HEK293 (cell line): ENCODE results near the gene SCTR.

Experiments used
- CTCF ChIA-PET: fragments of 350-600 bp; formaldehyde crosslinking; extraction: SDS; loops from one replicate; lab custom pipeline; 2021; ENCODE audit warnings: antibody characterized with exemption; lab: Yijun Ruan, JAX
- POLR2A ChIA-PET: fragments of 300-600 bp; formaldehyde crosslinking; extraction: SDS; loops from one replicate; lab custom pipeline; 2020; ENCODE audit warnings: antibody characterized with exemption, inconsistent platforms; lab: Yijun Ruan, JAX
- H3K27ac ChIP-seq: fragments of 200-500 bp; sonication (Bioruptor generic); 2 replicates; pipeline ENCODE4 v1.5.1; 2014; ENCODE audit warnings: low read depth, low read length, control low read depth, inconsistent platforms; ENCODE audit errors: extremely low read depth
- H3K36me3 ChIP-seq, 2 experiments: fragments of 200-500 bp in 1 of 2; sonication (Bioruptor generic) in 1 of 2; 1 replicate in 1 of 2; 2 replicates in 1 of 2; pipeline ENCODE4 v1.5.1; 2014 to 2017; ENCODE audit warnings: inconsistent platforms in 2 of 2, low read length in 2 of 2; ENCODE audit not compliant: control insufficient read depth in 2 of 2, insufficient read depth in 1 of 2
- H3K4me1 ChIP-seq: fragments of 200-500 bp; sonication (Bioruptor generic); 2 replicates; pipeline ENCODE4 v1.5.1; 2014; ENCODE audit warnings: mild to moderate bottlenecking, low read length, inconsistent platforms; ENCODE audit not compliant: control insufficient read depth, insufficient read depth
- H3K4me3 ChIP-seq: 2 replicates; pipeline ENCODE4 v1.5.1; 2011; ENCODE audit warnings: low read depth, mild to moderate bottlenecking, control low read depth, low read length, moderate library complexity
- H3K9me3 ChIP-seq: fragments of 200-500 bp; sonication (Bioruptor generic); 2 replicates; pipeline ENCODE4 v1.5.1; 2014; ENCODE audit warnings: low read depth, low read length, inconsistent platforms; ENCODE audit not compliant: control insufficient read depth, insufficient read depth
- FEZF1 ChIP-seq: fragments of 450-650 bp; formaldehyde crosslinking; IDR thresholded peaks from 2 replicates; pipeline ENCODE4 v1.5.1; 2016; ENCODE audit warnings: missing biosample characterization, missing genetic modification characterization
- HOXC10 ChIP-seq: sonication (generic); formaldehyde crosslinking; IDR thresholded peaks from 2 replicates; pipeline ENCODE4 v1.8.1; 2023; ENCODE audit warnings: mild to moderate bottlenecking, missing genetic modification reagents
- IKZF3 ChIP-seq: fragments of 450-650 bp; IDR thresholded peaks from 2 replicates; pipeline ENCODE4 v1.5.0; 2018; ENCODE audit warnings: missing biosample characterization, mild to moderate bottlenecking, missing genetic modification characterization, moderate library complexity
- MZF1 ChIP-seq: fragments of 450-650 bp; formaldehyde crosslinking; IDR thresholded peaks from 2 replicates; pipeline ENCODE4 v1.5.1; 2017; ENCODE audit warnings: missing biosample characterization, missing genetic modification characterization, borderline replicate concordance
- RBAK ChIP-seq: fragments of 450-650 bp; formaldehyde crosslinking; IDR thresholded peaks from 2 replicates; pipeline ENCODE4 v1.5.1; 2016; ENCODE audit warnings: missing biosample characterization, missing genetic modification characterization
- SALL2 ChIP-seq: fragments of 450-650 bp; formaldehyde crosslinking; IDR thresholded peaks from 2 replicates; pipeline ENCODE4 v1.5.0; 2017; ENCODE audit warnings: missing biosample characterization, mild to moderate bottlenecking, missing genetic modification characterization, borderline replicate concordance
- SCRT2 ChIP-seq: fragments of 450-650 bp; formaldehyde crosslinking; IDR thresholded peaks from 2 replicates; pipeline ENCODE4 v1.5.1; 2016; ENCODE audit warnings: missing biosample characterization, missing genetic modification characterization
- SETDB1 ChIP-seq: IDR thresholded peaks from one replicate; pipeline ENCODE4 v1.6.1; 2017; ENCODE audit warnings: mild to moderate bottlenecking, low read length, moderate library complexity, mixed read lengths; ENCODE audit not compliant: insufficient read length
- SP7 ChIP-seq: fragments of 450-650 bp; formaldehyde crosslinking; IDR thresholded peaks from 2 replicates; pipeline ENCODE4 v1.5.1; 2016; ENCODE audit warnings: missing biosample characterization, missing genetic modification characterization
- TRIM28 ChIP-seq: IDR thresholded peaks from 2 replicates; pipeline ENCODE4 v1.6.1; 2011; ENCODE audit warnings: low read length, control low read depth, borderline replicate concordance
- ZBTB1 ChIP-seq: fragments of 450-650 bp; formaldehyde crosslinking; IDR thresholded peaks from 2 replicates; pipeline ENCODE4 v1.5.1; 2016; ENCODE audit warnings: missing biosample characterization, missing genetic modification characterization
- ZBTB6 ChIP-seq: fragments of 450-650 bp; formaldehyde crosslinking; IDR thresholded peaks from 2 replicates; pipeline ENCODE4 v1.5.1; 2017; ENCODE audit warnings: missing biosample characterization, missing genetic modification characterization
- ZIC2 ChIP-seq: fragments of 450-650 bp; formaldehyde crosslinking; IDR thresholded peaks from 2 replicates; pipeline ENCODE4 v1.5.1; 2016; ENCODE audit warnings: missing biosample characterization, missing genetic modification characterization
- ZNF138 ChIP-seq: fragments of 450-650 bp; formaldehyde crosslinking; IDR thresholded peaks from 2 replicates; pipeline ENCODE4 v1.5.1; 2016; ENCODE audit warnings: missing biosample characterization, missing genetic modification characterization, borderline replicate concordance
- ZNF18 ChIP-seq: fragments of 450-650 bp; formaldehyde crosslinking; IDR thresholded peaks from 2 replicates; pipeline ENCODE4 v1.5.1; 2016; ENCODE audit warnings: missing biosample characterization, missing genetic modification characterization
- ZNF214 ChIP-seq: fragments of 450-650 bp; formaldehyde crosslinking; IDR thresholded peaks from 2 replicates; pipeline ENCODE4 v1.5.1; 2017; ENCODE audit warnings: missing biosample characterization, mild to moderate bottlenecking, missing genetic modification characterization, borderline replicate concordance
- ZNF280C ChIP-seq: fragments of 450-650 bp; formaldehyde crosslinking; IDR thresholded peaks from 2 replicates; pipeline ENCODE4 v1.5.1; 2016; ENCODE audit warnings: missing biosample characterization, missing genetic modification characterization
- ZNF335 ChIP-seq: fragments of 450-650 bp; formaldehyde crosslinking; conservative IDR thresholded peaks from 2 replicates; pipeline ENCODE4 v1.5.1; 2016; ENCODE audit warnings: missing biosample characterization, missing genetic modification characterization
- ZNF354C ChIP-seq: fragments of 450-650 bp; formaldehyde crosslinking; IDR thresholded peaks from 2 replicates; pipeline ENCODE4 v1.5.1; 2016; ENCODE audit warnings: missing biosample characterization, missing genetic modification characterization, low read depth, borderline replicate concordance
- ZNF488 ChIP-seq: fragments of 450-650 bp; formaldehyde crosslinking; IDR thresholded peaks from 2 replicates; pipeline ENCODE4 v1.5.1; 2016; ENCODE audit warnings: missing biosample characterization, missing genetic modification characterization
- ZNF501 ChIP-seq: fragments of 450-650 bp; formaldehyde crosslinking; IDR thresholded peaks from 2 replicates; pipeline ENCODE4 v1.5.1; 2016; ENCODE audit warnings: missing biosample characterization, missing genetic modification characterization
- ZNF514 ChIP-seq: fragments of 450-650 bp; formaldehyde crosslinking; IDR thresholded peaks from 2 replicates; pipeline ENCODE4 v1.5.1; 2016; ENCODE audit warnings: missing biosample characterization, missing genetic modification characterization
- ZNF549 ChIP-seq: fragments of 450-650 bp; IDR thresholded peaks from 2 replicates; pipeline ENCODE4 v1.5.1; 2018; ENCODE audit warnings: missing biosample characterization, missing genetic modification characterization, mild to moderate bottlenecking, inconsistent platforms, moderate library complexity
- ZNF558 ChIP-seq: fragments of 450-650 bp; formaldehyde crosslinking; IDR thresholded peaks from 2 replicates; pipeline ENCODE4 v1.5.1; 2016; ENCODE audit warnings: missing biosample characterization, missing genetic modification characterization
- ZNF624 ChIP-seq: fragments of 450-650 bp; formaldehyde crosslinking; IDR thresholded peaks from 2 replicates; pipeline ENCODE4 v1.5.1; 2017; ENCODE audit warnings: missing biosample characterization, missing genetic modification characterization
- ZNF658 ChIP-seq: fragments of 450-650 bp; formaldehyde crosslinking; IDR thresholded peaks from 2 replicates; pipeline ENCODE4; 2016; ENCODE audit warnings: missing biosample characterization, missing genetic modification characterization
- ZSCAN30 ChIP-seq: fragments of 450-650 bp; IDR thresholded peaks from 2 replicates; pipeline ENCODE4 v1.5.1; 2018; ENCODE audit warnings: missing biosample characterization, mild to moderate bottlenecking, missing genetic modification characterization, moderate library complexity

SCTR gene

GRCh38 chr2:119531292-119531691, 7.0 kb upstream of the SCTR start:
- CTCF ChIA-PET, result interaction anchor here (0.6 to 2.6 kb wide), 4 partner anchors 14 to 348 kb away, joined by 3 to 12 read pairs (median 4); no protein-coding TSS in a partner anchor
- H3K9me3 ChIP-seq, result no peaks in the 10 kb centered on the region
- no peaks in the 10 kb centered on the region for H3K36me3 ChIP-seq
- no peak overlapping the region for H3K27ac ChIP-seq
- POLR2A ChIA-PET, result no interaction called here
- no peaks in the 10 kb centered on the region; the same call in 1 of the 2 replicates for H3K4me1 ChIP-seq
- H3K4me3 ChIP-seq, result no peak overlapping the region
- TF ChIP-seq SETDB1 (no peak), ZBTB1 (tag by site-specific recombination) (no peak), HOXC10 (CRISPR knock-in tag) (no peak), ZNF214 (tag by site-specific recombination) (no peak), FEZF1 (tag by site-specific recombination) (no peak), ZNF501 (no peak), ZNF514 (no peak), MZF1 (tag by site-specific recombination) (no peak), ZSCAN30 (tag by site-specific recombination) (no peak), ZNF488 (tag by site-specific recombination) (no peak), SCRT2 (no peak), IKZF3 (tag by site-specific recombination) (no peak), RBAK (tag by site-specific recombination) (no peak), ZIC2 (tag by site-specific recombination) (no peak), ZBTB6 (no peak), ZNF658 (tag by site-specific recombination) (no peak), ZNF138 (tag by site-specific recombination) (no peak)

- Histone ChIP-seq H3K4me1 (no peaks in the 10 kb centered on the region; the same call in 1 of the 2 replicates), H3K4me3 (no peak overlapping the region), H3K27ac (no peak overlapping the region), H3K9me3 (no peaks in the 10 kb centered on the region), H3K36me3 (no peaks in the 10 kb centered on the region)
- ChIA-PET CTCF (interaction anchor here (2.0 kb wide), 1 partner anchor 10 kb away, joined by 11 read pairs; no protein-coding TSS in a partner anchor), POLR2A (no interaction called here)
- TF ChIP-seq ZNF354C (tag by site-specific recombination) (no peak), SP7 (tag by site-specific recombination) (no peak), ZNF335 (tag by site-specific recombination) (no peak), ZNF558 (no peak), TRIM28 (0 out of 2 replicates have a peak, but pooled peaks have one; percentile 36)
Observed at GRCh38 chr2:119527999-119528398, 3.7 kb upstream of the SCTR start.

- Histone ChIP-seq H3K4me1 (no peaks in the 10 kb centered on the region; the same call in 1 of the 2 replicates), H3K4me3 (no peak overlapping the region), H3K9me3 (no peaks in the 10 kb centered on the region), H3K27ac (no peak overlapping the region), H3K36me3 (no peaks in the 10 kb centered on the region)
- ChIA-PET POLR2A (no interaction called here), CTCF (interaction anchor here (0.6 kb wide), 1 partner anchor 674 kb away, joined by 3 read pairs; no protein-coding TSS in a partner anchor)
- TF ChIP-seq ZNF280C (tag by site-specific recombination), result no peak
- no peak for TF ChIP-seq SALL2 (tag by site-specific recombination)
- no peak for TF ChIP-seq ZBTB6
- no peak for TF ChIP-seq ZNF549 (tag by site-specific recombination)
- no peak for TF ChIP-seq ZNF18 (tag by site-specific recombination)
- TF ChIP-seq ZNF624 (tag by site-specific recombination), result no peak
Observed at GRCh38 chr2:119525614-119526013, 1.3 kb upstream of the SCTR start.
